ENCODE results near the gene LGALS9C.
"Not testable (repeated sequence)": the region's sequence is repeated elsewhere in the genome, so short reads cannot be mapped to it uniquely, and the experiment has no call there.

DNA sequence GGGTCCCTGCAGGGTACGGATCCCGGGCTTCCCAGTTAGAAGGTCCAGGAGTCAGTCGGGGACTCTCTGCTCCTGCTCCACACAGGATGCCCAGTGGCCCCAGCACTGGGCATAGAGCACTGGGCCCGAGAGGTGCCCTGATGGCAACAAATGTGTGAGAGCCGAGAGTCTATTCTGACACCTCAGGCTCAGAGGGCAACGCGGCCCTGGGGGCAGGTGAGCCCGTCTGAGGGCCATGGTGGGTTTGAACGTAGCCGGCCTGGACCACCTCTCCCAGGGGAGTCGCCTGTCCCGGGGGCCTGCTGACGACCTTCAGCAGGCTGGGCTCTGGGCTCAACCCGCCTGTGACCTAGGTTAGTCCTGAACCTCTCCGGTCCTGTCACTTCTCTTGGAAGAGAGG, 23.2 kb downstream of the LGALS9C start:
- not testable (repeated sequence) for TF ChIP-seq RFX5 (IDR thresholded peaks at IDR 0.05; ENCODE audit: low read depth, low read length)
- TF ChIP-seq, protein P1, sequence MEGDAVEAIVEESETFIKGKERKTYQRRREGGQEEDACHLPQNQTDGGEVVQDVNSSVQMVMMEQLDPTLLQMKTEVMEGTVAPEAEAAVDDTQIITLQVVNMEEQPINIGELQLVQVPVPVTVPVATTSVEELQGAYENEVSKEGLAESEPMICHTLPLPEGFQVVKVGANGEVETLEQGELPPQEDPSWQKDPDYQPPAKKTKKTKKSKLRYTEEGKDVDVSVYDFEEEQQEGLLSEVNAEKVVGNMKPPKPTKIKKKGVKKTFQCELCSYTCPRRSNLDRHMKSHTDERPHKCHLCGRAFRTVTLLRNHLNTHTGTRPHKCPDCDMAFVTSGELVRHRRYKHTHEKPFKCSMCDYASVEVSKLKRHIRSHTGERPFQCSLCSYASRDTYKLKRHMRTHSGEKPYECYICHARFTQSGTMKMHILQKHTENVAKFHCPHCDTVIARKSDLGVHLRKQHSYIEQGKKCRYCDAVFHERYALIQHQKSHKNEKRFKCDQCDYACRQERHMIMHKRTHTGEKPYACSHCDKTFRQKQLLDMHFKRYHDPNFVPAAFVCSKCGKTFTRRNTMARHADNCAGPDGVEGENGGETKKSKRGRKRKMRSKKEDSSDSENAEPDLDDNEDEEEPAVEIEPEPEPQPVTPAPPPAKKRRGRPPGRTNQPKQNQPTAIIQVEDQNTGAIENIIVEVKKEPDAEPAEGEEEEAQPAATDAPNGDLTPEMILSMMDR (conservative IDR thresholded peaks at IDR 0.05; ENCODE audit: low read depth, low read length): not testable (repeated sequence)

Data from IMR-90 (cell line).